ENCODE measurements around the gene USP38. TPM values are rescaled to one million over a fixed set of nuclear protein-coding genes. Genes with fewer than 3 reads are reported as not detected.

USP38 gene
- total RNA-seq, 3 donors from 2014 or later, result 19.7 to 28.2 (median 21.6) TPM

DNA sequence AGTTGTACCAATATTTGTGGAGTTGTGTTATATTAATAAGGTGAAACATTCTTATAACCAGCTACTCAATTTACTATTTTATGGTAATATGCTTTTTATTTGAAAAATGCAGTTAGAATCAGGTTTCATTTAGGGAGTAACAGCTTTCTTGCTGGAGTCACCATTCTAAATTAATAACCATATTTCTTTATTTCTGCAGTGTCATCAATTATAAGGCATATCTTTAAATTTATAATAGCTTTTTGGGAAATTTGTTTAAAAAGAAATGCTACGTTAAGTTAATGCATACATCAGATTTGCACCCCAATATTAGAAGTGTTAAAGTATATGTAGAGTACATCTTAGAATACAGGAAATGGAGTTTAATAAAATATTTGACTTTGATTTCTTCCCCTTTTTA, 18.9 kb downstream of the USP38 start:
- Histone ChIP-seq H3K27ac (no peak overlapping the region), H3K9me3 (no peaks in the 10 kb centered on the region), H3K4me3 (no peak overlapping the region), H3K27me3 (no peaks in the 10 kb centered on the region), H3K36me3 (no peaks in the 10 kb centered on the region), H3K4me1 (no peaks in the 10 kb centered on the region)
- no peak for DNase-seq (ENCODE audit: low spot score in 2 of 2)
- intact Hi-C loops (cut with DNase I; ENCODE audit: low total_unique reads), result no loop called here
- no peak for TF ChIP-seq POLR2AphosphoS5 (IDR thresholded peaks at IDR 0.05)
- no peak for TF ChIP-seq POLR2A (IDR thresholded peaks at IDR 0.05)
- TF ChIP-seq, protein P1, sequence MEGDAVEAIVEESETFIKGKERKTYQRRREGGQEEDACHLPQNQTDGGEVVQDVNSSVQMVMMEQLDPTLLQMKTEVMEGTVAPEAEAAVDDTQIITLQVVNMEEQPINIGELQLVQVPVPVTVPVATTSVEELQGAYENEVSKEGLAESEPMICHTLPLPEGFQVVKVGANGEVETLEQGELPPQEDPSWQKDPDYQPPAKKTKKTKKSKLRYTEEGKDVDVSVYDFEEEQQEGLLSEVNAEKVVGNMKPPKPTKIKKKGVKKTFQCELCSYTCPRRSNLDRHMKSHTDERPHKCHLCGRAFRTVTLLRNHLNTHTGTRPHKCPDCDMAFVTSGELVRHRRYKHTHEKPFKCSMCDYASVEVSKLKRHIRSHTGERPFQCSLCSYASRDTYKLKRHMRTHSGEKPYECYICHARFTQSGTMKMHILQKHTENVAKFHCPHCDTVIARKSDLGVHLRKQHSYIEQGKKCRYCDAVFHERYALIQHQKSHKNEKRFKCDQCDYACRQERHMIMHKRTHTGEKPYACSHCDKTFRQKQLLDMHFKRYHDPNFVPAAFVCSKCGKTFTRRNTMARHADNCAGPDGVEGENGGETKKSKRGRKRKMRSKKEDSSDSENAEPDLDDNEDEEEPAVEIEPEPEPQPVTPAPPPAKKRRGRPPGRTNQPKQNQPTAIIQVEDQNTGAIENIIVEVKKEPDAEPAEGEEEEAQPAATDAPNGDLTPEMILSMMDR (IDR thresholded peaks at IDR 0.05), result no peak

DNA sequence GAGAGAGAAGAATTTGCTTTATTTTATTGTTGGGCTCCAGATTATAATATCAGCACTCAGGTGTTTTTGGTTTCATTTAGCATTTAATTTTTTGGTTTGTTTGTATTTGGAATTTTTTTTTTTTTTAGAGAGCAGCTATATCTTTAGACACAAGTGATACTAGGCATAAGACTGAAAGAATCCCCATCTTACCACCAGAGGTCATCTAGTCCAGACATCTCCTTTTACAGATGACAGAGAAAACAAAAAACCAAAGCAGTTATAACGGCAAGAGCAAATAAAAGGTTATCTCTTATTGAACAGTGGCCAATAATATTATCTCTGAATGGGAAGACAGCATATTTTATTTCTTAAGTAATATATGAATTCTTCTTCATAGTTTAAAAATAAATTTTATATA, 22.8 kb downstream of the USP38 start:
- peaks cover 7% of the 10 kb centered on the region for H3K36me3 ChIP-seq

DNA sequence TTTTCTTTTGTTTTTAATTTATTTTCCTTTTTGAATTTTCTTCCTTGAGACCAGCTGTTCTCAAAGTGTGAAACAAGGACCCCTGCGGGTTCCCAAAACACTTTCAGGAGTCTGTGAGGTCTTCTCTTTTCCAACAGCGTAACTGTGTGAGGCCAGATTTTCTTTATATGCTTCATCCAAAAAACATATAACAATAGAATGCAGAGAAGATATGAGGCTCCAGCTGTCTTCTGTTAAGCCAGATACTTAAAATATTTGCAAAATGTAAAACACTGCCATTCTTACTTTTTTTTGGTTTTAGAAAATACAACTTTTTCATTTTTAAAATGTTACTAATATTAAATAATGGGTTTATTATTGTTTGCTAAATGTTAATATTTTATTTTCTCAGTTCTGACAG, 27.8 kb downstream of the USP38 start:
- Histone ChIP-seq H3K36me3 (peaks cover 10% of the 10 kb centered on the region), H3K27ac (no peak overlapping the region), H3K4me3 (no peak overlapping the region), H3K4me1 (no peaks in the 10 kb centered on the region), H3K9me3 (no peaks in the 10 kb centered on the region), H3K27me3 (no peaks in the 10 kb centered on the region)
- intact Hi-C loops (cut with DNase I; ENCODE audit: low total_unique reads), result no loop called here
- TF ChIP-seq, protein P1 (IDR thresholded peaks at IDR 0.05), result no peak
- TF ChIP-seq POLR2A (IDR thresholded peaks at IDR 0.05), result no peak
- no peak for TF ChIP-seq POLR2AphosphoS5 (IDR thresholded peaks at IDR 0.05)
- no peak for DNase-seq (ENCODE audit: low spot score in 2 of 2)

More for the DNA sequence above, 22.8 kb downstream of the USP38 start:
- Histone ChIP-seq H3K4me3 (no peak overlapping the region), H3K9me3 (no peaks in the 10 kb centered on the region), H3K27me3 (no peaks in the 10 kb centered on the region), H3K4me1 (no peaks in the 10 kb centered on the region), H3K27ac (no peak overlapping the region)
- intact Hi-C loops (cut with DNase I; ENCODE audit: low total_unique reads), result no loop called here
- no peak for DNase-seq (ENCODE audit: low spot score in 2 of 2)
- TF ChIP-seq, protein P1 (IDR thresholded peaks at IDR 0.05), result peak in 2 of 3 donors; percentile 30 to 32
- TF ChIP-seq POLR2AphosphoS5 (IDR thresholded peaks at IDR 0.05), result no peak

DNA sequence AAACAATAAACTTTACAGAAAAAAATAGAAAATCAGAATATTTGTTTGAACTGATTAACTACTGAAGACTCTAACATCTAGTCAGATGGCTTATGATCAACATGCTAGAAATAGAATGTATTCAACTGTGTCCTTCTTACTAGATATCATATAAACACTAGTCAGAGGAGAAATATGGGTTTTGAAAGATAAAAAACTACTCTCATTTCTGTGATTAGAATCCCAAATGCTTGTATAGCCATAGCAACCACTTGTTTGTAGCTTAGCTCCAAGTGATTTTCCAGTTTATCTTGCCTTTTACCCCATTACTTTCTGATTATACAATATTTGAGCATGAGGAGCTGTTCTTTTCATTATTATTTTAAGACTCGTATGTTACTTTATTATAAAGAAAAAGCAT, 31.2 kb downstream of the USP38 start:
- TF ChIP-seq POLR2A (IDR thresholded peaks at IDR 0.05) (no peak), POLR2AphosphoS5 (IDR thresholded peaks at IDR 0.05) (no peak)
- TF ChIP-seq, protein P1 (IDR thresholded peaks at IDR 0.05), result no peak
- no peaks in the 10 kb centered on the region for H3K9me3 ChIP-seq
- H3K27me3 ChIP-seq, result no peaks in the 10 kb centered on the region
- DNase-seq (ENCODE audit: low spot score in 2 of 2), result no peak
- no peak overlapping the region for H3K4me3 ChIP-seq
- H3K27ac ChIP-seq, result no peak overlapping the region
- intact Hi-C loops (cut with DNase I; ENCODE audit: low total_unique reads), result no loop called here
- H3K36me3 ChIP-seq, result peaks cover 10% of the 10 kb centered on the region
- no peaks in the 10 kb centered on the region for H3K4me1 ChIP-seq

DNA sequence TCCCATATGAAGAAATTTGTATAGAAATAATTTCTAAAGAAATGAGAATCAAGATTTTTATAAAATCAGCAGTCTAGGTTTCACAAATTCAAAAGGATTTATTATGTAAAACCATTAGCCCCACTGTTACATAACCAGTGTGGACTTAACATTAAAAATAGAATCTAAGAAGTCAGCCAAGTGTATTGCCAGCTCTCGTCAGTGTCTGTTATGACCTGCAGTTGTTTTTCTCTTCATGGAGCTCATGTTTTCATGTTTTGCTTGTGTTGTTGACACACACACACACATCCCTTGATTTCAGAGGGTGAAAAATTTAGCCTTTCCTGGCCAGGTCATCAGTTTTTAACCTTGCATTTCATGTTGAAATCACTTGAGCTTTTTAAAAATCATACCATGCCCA, 39.5 kb downstream of the USP38 start:
- H3K27ac ChIP-seq, result no peak overlapping the region
- H3K9me3 ChIP-seq, result no peaks in the 10 kb centered on the region
- intact Hi-C loops (cut with DNase I; ENCODE audit: low total_unique reads), result loop anchor here (5.0 kb wide), 1 partner anchor 63 kb away; no protein-coding TSS in a partner anchor
- H3K27me3 ChIP-seq, result no peaks in the 10 kb centered on the region
- no peaks in the 10 kb centered on the region for H3K36me3 ChIP-seq
- no peak overlapping the region for H3K4me3 ChIP-seq
- H3K4me1 ChIP-seq, result no peaks in the 10 kb centered on the region
- DNase-seq (ENCODE audit: low spot score in 2 of 2), result no peak
- TF ChIP-seq, protein P1 (IDR thresholded peaks at IDR 0.05), result no peak
- TF ChIP-seq POLR2A (IDR thresholded peaks at IDR 0.05), result no peak
